ENCODE measurements around the gene TMEM270. TPM values are rescaled to one million over a fixed set of nuclear protein-coding genes. Genes with fewer than 3 reads are reported as not detected.

Gene TMEM270
- total and polyA plus RNA-seq, 2 of the 8 experiments (the other 6 are each of a cell fraction or from before 2014, with no cell fraction given), result 0.26 TPM; not detected in 1

DNA sequence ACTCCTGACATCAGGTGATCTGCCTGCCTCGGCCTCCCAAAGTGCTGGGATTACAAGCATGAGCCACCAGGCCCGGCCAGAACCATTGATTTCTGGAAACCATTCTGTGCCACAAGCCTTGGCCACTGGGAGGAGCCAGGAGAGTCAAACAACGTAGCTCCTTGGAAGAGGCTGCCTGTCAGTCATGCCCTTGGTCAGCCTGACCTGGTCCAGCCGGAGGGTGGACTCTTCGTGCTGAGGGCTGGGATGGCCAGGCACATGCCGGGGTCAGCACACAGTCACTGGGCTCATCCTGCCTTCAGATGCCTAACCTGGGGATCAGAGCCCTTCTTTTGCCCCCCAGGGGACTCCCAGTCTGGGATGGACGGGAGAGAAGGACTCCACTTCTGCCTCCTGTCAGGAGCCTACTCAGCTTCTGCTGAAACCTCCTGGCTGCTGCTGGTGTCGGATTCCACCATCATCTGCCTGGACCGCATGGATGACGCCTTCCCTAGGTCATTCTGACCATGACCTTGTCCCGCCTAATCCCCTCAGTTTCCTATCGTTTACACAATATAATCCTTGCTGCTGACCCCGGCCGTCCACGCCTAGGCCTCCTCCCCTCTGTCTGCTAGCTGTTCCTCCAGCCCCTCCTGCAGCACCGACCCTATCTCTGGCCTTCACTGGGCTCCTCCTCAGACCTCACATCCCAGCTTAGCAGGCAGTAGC, 30.4 kb downstream of the TMEM270 start:
- Histone ChIP-seq H3K79me2 (ENCODE audit: control insufficient read depth in 1 of 2, insufficient read depth in 2 of 2, low read length in 2 of 2) (no peaks in the 10 kb centered on the region), H4K91ac (replicated peaks; ENCODE audit: insufficient read length, low read length) (no peak overlapping the region), H3K79me1 (ENCODE audit: low read depth, low read length) (no peaks in the 10 kb centered on the region), H3K27me3 (replicated peaks in 1 of 4; ENCODE audit: control insufficient read depth in 3 of 4, extremely low read depth in 1 of 4, insufficient read depth in 3 of 4, low read length in 3 of 4) (no peaks in the 10 kb centered on the region), H3K36me3 (ENCODE audit: control insufficient read depth in 2 of 4, insufficient read depth in 4 of 4, low read length in 3 of 4) (no peaks in the 10 kb centered on the region), H3K4me1 (replicated peaks in 1 of 4; ENCODE audit: control insufficient read depth in 3 of 4, insufficient read depth in 4 of 4, low read length in 3 of 4) (peaks cover 0 to 4% (median 0%) of the 10 kb centered on the region in 4 experiments; a peak in 3 of 7 replicates), H2AFZ (ENCODE audit: low read length) (no peak overlapping the region), H3K27ac (ENCODE audit: low read depth, low read length) (no peak overlapping the region), H4K20me1 (replicated peaks in 1 of 2; ENCODE audit: control insufficient read depth in 1 of 2, insufficient read depth in 2 of 2, low read length in 2 of 2) (no peaks in the 10 kb centered on the region), H3K56ac (replicated peaks; ENCODE audit: insufficient read length, low read depth, low read length) (no peak overlapping the region), H3K14ac (ENCODE audit: insufficient read length) (no peak overlapping the region), H2BK5ac (ENCODE audit: low read depth, low read length) (no peak overlapping the region), H2BK20ac (ENCODE audit: low read length) (peak overlapping the region; percentile 80; the same call in 1 of the 2 replicates), H3K9me3 (ENCODE audit: insufficient read depth in 2 of 2, low read depth in 1 of 2, low read length in 1 of 2) (peaks cover 3 to 5% of the 10 kb centered on the region in 2 experiments; a peak in 1 of 4 replicates), H4K5ac (ENCODE audit: insufficient read length, low read depth, low read length) (no peak overlapping the region), H3K23me2 (ENCODE audit: low read depth, low read length) (no peaks in the 10 kb centered on the region), H4K8ac (ENCODE audit: extremely low read depth, insufficient read depth, low read length) (no peak overlapping the region), H2AK5ac (ENCODE audit: low read depth, low read length) (peak overlapping the region; percentile 75; the same call in 1 of the 2 replicates), H3K23ac (ENCODE audit: insufficient read length) (no peak overlapping the region), H2BK120ac (replicated peaks; ENCODE audit: low read depth, low read length) (no peak overlapping the region), H3K18ac (ENCODE audit: extremely low read depth, low read length) (no peak overlapping the region), H3K4ac (replicated peaks; ENCODE audit: insufficient read length, low read depth, low read length) (no peak overlapping the region), H2BK15ac (ENCODE audit: low read length) (peak overlapping the region; percentile 72; the same call in 1 of the 2 replicates), H3K4me3 (ENCODE audit: extremely low read depth in 1 of 4, insufficient read depth in 2 of 4, low read depth in 3 of 4, low read length in 4 of 4) (no peak overlapping the region), H2BK12ac (ENCODE audit: low read depth, low read length) (no peak overlapping the region), H3K9ac (replicated peaks in 1 of 4; ENCODE audit: extremely low read depth in 1 of 4, low read depth in 3 of 4, low read length in 3 of 4) (no peak overlapping the region), H3K4me2 (ENCODE audit: insufficient read depth in 1 of 2, low read depth in 2 of 2, low read length in 2 of 2) (no peak overlapping the region)
- CTCF ChIA-PET (ENCODE audit: partially characterized antibody), result interaction anchor here (0.7 to 2.1 kb wide), 13 partner anchors 9 to 289 kb away, joined by 3 to 12 read pairs (median 4); partner anchors contain the start of gene ELN
- WGBS, 2 experiments (ENCODE audit: extremely low coverage in 1 of 2, insufficient coverage in 1 of 2, insufficient read length in 1 of 2, insufficient replicate concordance in 2 of 2, low coverage in 1 of 2, low lambda C conversion rate in 2 of 2, missing lambda C conversion rate in 1 of 2), result 82% methylated on average over 16 of the region's 16 CpGs; no CpG with 5 or more reads in 1 of the 2 experiments
- POLR2A ChIA-PET (ENCODE audit: partially characterized antibody), result no interaction called here
- FAIRE-seq (no peak), DNase-seq (ENCODE audit: low read depth in 1 of 2, low spot score in 2 of 2) (no peak)
- TF ChIP-seq CHD1 (IDR thresholded peaks at IDR 0.05; ENCODE audit: low read depth, low read length) (no peak), RAD21 (IDR thresholded peaks at IDR 0.05 in 1 of 2, conservative IDR thresholded peaks at IDR 0.05 in 1 of 2; ENCODE audit: low read depth in 2 of 2, low read length in 2 of 2) (peak; percentile 24 to 54), JUND (IDR thresholded peaks at IDR 0.05; ENCODE audit: low read length) (no peak), HDAC2 (IDR thresholded peaks at IDR 0.05; ENCODE audit: borderline replicate concordance in 1 of 2, low read depth in 2 of 2, low read length in 2 of 2) (no peak), TAF1 (IDR thresholded peaks at IDR 0.05; ENCODE audit: low read depth, low read length) (no peak), POLR2A (IDR thresholded peaks at IDR 0.05; ENCODE audit: control extremely low read depth in 1 of 2, low read depth in 2 of 2, low read length in 2 of 2) (no peak), EZH2 (IDR thresholded peaks at IDR 0.05; ENCODE audit: low read depth, low read length, severe bottlenecking) (no peak), EP300 (IDR thresholded peaks at IDR 0.05; ENCODE audit: borderline replicate concordance in 1 of 2, low read depth in 2 of 2, low read length in 2 of 2) (no peak)
- TF ChIP-seq, protein P1, sequence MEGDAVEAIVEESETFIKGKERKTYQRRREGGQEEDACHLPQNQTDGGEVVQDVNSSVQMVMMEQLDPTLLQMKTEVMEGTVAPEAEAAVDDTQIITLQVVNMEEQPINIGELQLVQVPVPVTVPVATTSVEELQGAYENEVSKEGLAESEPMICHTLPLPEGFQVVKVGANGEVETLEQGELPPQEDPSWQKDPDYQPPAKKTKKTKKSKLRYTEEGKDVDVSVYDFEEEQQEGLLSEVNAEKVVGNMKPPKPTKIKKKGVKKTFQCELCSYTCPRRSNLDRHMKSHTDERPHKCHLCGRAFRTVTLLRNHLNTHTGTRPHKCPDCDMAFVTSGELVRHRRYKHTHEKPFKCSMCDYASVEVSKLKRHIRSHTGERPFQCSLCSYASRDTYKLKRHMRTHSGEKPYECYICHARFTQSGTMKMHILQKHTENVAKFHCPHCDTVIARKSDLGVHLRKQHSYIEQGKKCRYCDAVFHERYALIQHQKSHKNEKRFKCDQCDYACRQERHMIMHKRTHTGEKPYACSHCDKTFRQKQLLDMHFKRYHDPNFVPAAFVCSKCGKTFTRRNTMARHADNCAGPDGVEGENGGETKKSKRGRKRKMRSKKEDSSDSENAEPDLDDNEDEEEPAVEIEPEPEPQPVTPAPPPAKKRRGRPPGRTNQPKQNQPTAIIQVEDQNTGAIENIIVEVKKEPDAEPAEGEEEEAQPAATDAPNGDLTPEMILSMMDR (IDR thresholded peaks at IDR 0.05; ENCODE audit: control extremely low read depth in 1 of 3, insufficient read depth in 1 of 3, low read depth in 1 of 3, low read length in 3 of 3), result peak; percentile 26 to 42 (median 38)
